ENCODE measurements around the gene ZNF195.

DNA sequence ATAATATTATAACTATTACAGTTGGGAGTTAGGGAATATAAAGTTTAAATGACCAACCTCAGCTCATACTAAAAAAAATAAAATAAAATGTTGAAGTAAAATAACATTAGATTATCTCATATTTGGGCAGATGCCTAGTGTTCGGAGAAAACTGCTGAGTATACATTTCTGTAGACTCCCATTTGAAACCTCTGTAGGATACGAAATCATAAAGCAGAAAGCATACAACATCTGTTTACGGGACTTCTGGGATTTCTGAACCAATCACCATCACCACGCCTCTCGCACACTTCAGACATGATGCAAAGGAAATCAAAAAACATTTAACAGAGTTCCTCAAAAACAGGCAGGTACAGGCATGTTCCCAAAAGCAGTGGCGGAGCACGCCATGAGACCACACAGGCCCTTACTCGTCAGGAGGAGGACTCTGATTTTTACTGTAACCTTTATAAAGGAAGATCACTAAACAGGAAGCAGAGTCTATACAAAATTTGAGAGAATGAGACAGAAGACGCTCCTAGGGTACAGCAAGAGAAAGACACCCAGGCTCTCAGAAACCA is 8.6 kb downstream of the ZNF195 start:
- TF ChIP-seq CTCF (IDR thresholded peaks at IDR 0.05; ENCODE audit: low read length) (no peak), EZH2 (optimal IDR thresholded peaks at IDR 0.05; ENCODE audit: low read depth, low read length) (no peak), EZH2phosphoT487 (IDR thresholded peaks at IDR 0.05; ENCODE audit: low read length) (no peak)
